NCI-H128 (cell line): ENCODE measurements around the gene BCL6B.
"Not testable (repeated sequence)": the region's sequence is repeated elsewhere in the genome, so short reads cannot be mapped to it uniquely, and the experiment has no call there.

Experiments used
- DNase-seq: peaks from one replicate; lab custom pipeline; 2025; ENCODE audit not compliant: unreplicated experiment; lab: John Stamatoyannopoulos, UW

Gene BCL6B

GRCh38 chr17:7022781-7023571 is at the start of gene BCL6B:
Gene BCL6B, plus strand, starts transcription at chr17:7023050. Its CDS starts 622 bp downstream, at chr17:7023672.
- DNase-seq, result no peak

- DNase-seq, result not testable (repeated sequence)
Measured at GRCh38 chr17:6979440-6979839, 43.4 kb upstream of the BCL6B start.

GRCh38 chr17:6981426-6981825 is 41.4 kb upstream of the BCL6B start:
- DNase-seq, result no peak

- DNase-seq, result no peak
Measured at GRCh38 chr17:6985266-6985665, 37.6 kb upstream of the BCL6B start.

GRCh38 chr17:6986676-6987075 is 36.2 kb upstream of the BCL6B start:
- no peak for DNase-seq

- no peak for DNase-seq
Measured at GRCh38 chr17:6989779-6990178, 33.1 kb upstream of the BCL6B start.

- DNase-seq, result not testable (repeated sequence)
Measured at GRCh38 chr17:6993613-6994056, 29.2 kb upstream of the BCL6B start.

- no peak for DNase-seq
Measured at GRCh38 chr17:6994118-6994598, 28.7 kb upstream of the BCL6B start.

GRCh38 chr17:6994666-6995256 is 28.1 kb upstream of the BCL6B start:
- DNase-seq, result no peak

- DNase-seq, result no peak
Measured at GRCh38 chr17:6995500-6996255, 27.2 kb upstream of the BCL6B start, which contains the start of gene ALOX12. Gene ALOX12, plus strand, starts transcription at chr17:6996049. Its CDS starts 69 bp downstream, at chr17:6996118.

- DNase-seq, result no peak
Measured at GRCh38 chr17:6996256-6997011, 26.4 kb upstream of the BCL6B start.

GRCh38 chr17:6997171-6997570 is 25.7 kb upstream of the BCL6B start:
- DNase-seq, result no peak

- DNase-seq, result no peak
Measured at GRCh38 chr17:6998855-6999508, 23.9 kb upstream of the BCL6B start.

GRCh38 chr17:7001318-7001961 is 21.4 kb upstream of the BCL6B start:
- no peak for DNase-seq

GRCh38 chr17:7002288-7003047 is 20.4 kb upstream of the BCL6B start:
- DNase-seq, result no peak

GRCh38 chr17:7003745-7004144 is 19.1 kb upstream of the BCL6B start:
- no peak for DNase-seq

- DNase-seq, result peak; percentile 61
Measured at GRCh38 chr17:7004398-7005253, 18.2 kb upstream of the BCL6B start.

- DNase-seq, result no peak
Measured at GRCh38 chr17:7005716-7006115, 17.1 kb upstream of the BCL6B start.
